Jurkat, Clone E6-1 (cell line): Measurements from ENCODE around the gene YIPF4. TPM values are rescaled to one million over a fixed set of nuclear protein-coding genes. Genes with fewer than 3 reads are reported as not detected.
"Not testable (repeated sequence)": the region's sequence is repeated elsewhere in the genome, so short reads cannot be mapped to it uniquely, and the experiment has no call there.

Experiments used
- DNase-seq: peaks from one replicate; pipeline ENCODE4 v3.0.0-alpha.2; 2011; ENCODE audit warnings: low read depth, low spot score
- H3K4me3 ChIP-seq: 2 replicates; pipeline ENCODE4 v1.5.1; 2011; ENCODE audit warnings: mild to moderate bottlenecking, low read length, control low read depth, moderate library complexity
- polyA plus RNA-seq: library from polyadenylated mRNA; unstranded; fragments of >200 nt; gene quantifications from one replicate; pipeline ENCODE4 v1.2.1, GENCODE V29; 2012; ENCODE audit warnings: missing spikeins; ENCODE audit not compliant: insufficient read length, insufficient read depth

YIPF4 gene
- polyA plus RNA-seq = 11.2 TPM

DNA sequence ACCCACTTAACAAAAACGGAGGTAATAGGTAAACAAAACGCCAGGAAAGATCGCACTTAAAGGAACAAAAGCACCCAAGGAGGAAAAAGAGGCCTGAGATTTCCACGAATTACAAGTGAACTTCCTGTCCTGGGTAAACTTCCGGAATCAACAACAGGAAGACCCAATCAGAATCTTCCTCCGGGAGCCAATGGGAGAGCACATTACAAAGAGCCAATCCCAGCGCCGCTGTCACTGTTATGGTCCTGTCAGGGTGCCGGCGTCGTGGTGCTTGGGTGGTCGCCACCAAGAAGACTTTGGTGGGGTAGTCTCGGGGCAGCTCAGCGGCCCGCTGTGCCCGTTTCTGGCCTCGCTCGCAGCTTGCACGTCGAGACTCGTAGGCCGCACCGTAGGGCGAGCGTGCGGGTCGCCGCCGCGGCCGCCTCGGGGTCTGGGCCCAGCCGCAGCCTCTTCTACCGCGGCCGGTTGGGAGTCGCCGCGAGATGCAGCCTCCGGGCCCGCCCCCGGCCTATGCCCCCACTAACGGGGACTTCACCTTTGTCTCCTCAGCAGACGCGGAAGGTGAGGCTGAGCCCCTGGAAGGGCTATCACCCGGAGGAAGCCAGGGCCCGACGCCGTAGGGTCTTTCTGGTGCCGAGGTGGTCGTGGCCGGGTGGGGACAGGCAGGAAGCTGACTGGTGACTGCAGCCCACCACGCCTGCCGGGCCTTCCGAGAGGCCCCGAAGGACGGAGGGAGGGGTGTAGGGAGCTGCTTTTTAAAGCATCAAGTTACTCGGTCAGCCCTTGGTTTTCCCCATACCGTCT, at the start of gene YIPF4:
Gene YIPF4, plus strand, starts transcription at position 231 of the 804 bp plus-strand sequence. Its CDS starts 252 bp downstream, at position 483.
- H3K4me3 ChIP-seq = peak within 1 kb of the TSS; percentile 77
- peak; percentile 85 for DNase-seq

GRCh38 chr2:32228181-32228580, 49.5 kb upstream of the YIPF4 start:
- DNase-seq = no peak
- no peak overlapping the region for H3K4me3 ChIP-seq

GRCh38 chr2:32229635-32230034, 48.1 kb upstream of the YIPF4 start:
- no peak for DNase-seq
- H3K4me3 ChIP-seq = no peak overlapping the region

GRCh38 chr2:32231959-32232358, 45.7 kb upstream of the YIPF4 start:
- no peak overlapping the region for H3K4me3 ChIP-seq
- no peak for DNase-seq

GRCh38 chr2:32235315-32235714, 42.4 kb upstream of the YIPF4 start:
- DNase-seq = no peak
- no peak overlapping the region for H3K4me3 ChIP-seq

- H3K4me3 ChIP-seq = no peak overlapping the region
Observed at GRCh38 chr2:32237488-32237887, 40.2 kb upstream of the YIPF4 start.

GRCh38 chr2:32237996-32238395, 39.7 kb upstream of the YIPF4 start:
- H3K4me3 ChIP-seq = no peak overlapping the region
- DNase-seq = no peak

More at GRCh38 chr2:32237488-32237887, 40.2 kb upstream of the YIPF4 start:
- DNase-seq = no peak

DNA sequence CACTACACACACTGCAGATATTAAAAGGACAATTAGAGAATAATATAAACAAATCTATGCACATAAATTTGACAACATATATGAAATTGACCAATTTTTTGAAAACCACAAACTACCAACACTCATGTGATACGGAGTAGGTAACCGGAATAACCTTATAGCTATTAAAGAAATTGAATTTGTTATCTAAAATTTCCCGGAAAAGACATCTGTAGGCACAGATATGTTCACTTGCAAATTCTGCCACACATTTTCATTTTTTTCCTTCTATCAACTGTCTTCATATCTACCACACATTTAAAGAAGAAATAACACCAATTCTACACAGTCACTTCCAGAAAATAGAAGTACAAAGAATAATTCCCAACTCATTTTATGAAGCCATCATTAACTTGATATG, 35.4 kb upstream of the YIPF4 start:
- no peak overlapping the region for H3K4me3 ChIP-seq
- no peak for DNase-seq

DNA sequence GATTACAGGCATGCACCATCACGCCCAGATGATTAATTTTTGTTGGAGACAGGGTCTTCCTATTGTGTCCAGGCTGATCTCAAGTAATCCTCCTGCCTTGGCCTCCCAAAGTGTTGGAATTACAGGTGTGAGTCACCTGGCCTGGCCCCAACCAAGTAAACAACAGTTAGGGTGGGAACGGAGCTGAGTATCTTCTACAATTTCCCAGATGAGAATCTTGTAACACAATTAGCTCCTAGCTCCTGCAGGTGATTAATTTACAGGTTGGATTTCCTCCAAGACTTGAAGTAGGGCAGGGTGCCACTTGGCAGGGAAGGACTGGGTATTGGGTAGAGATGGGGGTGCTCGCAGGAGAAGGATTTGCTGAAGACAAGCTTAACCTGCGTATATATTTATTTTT, 30.8 kb upstream of the YIPF4 start:
- no peak overlapping the region for H3K4me3 ChIP-seq
- DNase-seq = no peak

- no peak for DNase-seq
- H3K4me3 ChIP-seq = no peak overlapping the region
Observed at GRCh38 chr2:32248299-32248698, 29.4 kb upstream of the YIPF4 start.

DNA sequence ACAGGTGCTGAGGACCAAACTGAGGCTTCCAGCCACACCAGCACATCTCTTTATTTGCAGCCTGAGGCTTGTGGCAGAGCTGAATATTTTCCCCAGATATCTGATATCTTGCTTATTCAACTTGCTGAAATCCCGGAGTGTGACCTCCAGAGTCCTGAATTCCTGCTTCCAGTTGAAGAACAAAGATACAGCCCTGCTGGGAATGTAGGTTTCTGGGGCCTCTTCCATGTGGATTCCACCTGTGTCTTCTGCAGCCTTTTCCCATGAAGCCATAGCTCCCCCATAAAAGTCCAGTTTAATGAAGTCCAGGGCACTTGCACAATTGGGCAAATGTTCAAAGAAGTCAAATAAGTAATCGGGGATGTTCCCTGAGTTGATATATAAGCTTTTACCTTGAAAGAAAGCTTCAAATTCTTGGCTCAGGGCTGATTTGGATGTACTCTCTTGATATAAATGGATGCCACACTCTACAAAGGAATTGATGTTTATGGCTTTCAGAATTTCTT, 27.9 kb upstream of the YIPF4 start:
- H3K4me3 ChIP-seq = no peak overlapping the region
- no peak for DNase-seq

GRCh38 chr2:32250290-32250689, 27.4 kb upstream of the YIPF4 start:
- no peak overlapping the region for H3K4me3 ChIP-seq
- no peak for DNase-seq

GRCh38 chr2:32258242-32258641, 19.5 kb upstream of the YIPF4 start:
- no peak for DNase-seq
- H3K4me3 ChIP-seq = no peak overlapping the region

GRCh38 chr2:32260376-32260775, 17.3 kb upstream of the YIPF4 start:
- H3K4me3 ChIP-seq = no peak overlapping the region
- no peak for DNase-seq

GRCh38 chr2:32262105-32262504, 15.6 kb upstream of the YIPF4 start:
- no peak for DNase-seq
- H3K4me3 ChIP-seq = no peak overlapping the region

- no peak within 1 kb of the TSS for H3K4me3 ChIP-seq
- DNase-seq = no peak
Observed at GRCh38 chr2:32264422-32265105, 13.1 kb upstream of the YIPF4 start, which contains the start of gene NLRC4. Gene NLRC4 (minus strand): TSS chr2:32264886. CDS start chr2:32256775, 8,111 bp downstream.

DNA sequence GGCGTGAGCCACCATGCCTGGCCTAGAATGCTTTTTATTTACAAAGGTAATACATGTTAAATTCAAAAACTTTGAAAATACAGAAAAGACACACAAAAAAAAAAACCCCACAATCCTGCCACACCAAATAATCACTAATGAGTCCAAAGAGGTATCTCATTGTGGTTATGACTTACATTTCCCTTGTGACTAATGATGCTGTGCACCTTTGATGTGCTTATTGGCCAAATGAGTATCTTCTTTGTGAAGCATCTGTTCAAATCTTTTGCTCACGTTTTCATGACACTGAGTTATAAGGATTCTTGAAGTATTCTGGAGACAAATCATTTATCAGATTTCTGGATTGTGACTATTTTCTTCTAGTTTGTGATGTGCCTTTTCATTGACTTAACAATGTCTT, 6.6 kb upstream of the YIPF4 start:
- H3K4me3 ChIP-seq = no peak overlapping the region

GRCh38 chr2:32272279-32272678, 5.4 kb upstream of the YIPF4 start:
- no peak overlapping the region for H3K4me3 ChIP-seq
- DNase-seq = no peak

More for the DNA sequence above, 6.6 kb upstream of the YIPF4 start:
- no peak for DNase-seq

GRCh38 chr2:32274289-32274688, 3.4 kb upstream of the YIPF4 start:
- DNase-seq = no peak

GRCh38 chr2:32275790-32276189, 1.9 kb upstream of the YIPF4 start:
- H3K4me3 ChIP-seq, DNase-seq: not testable (repeated sequence)

More at GRCh38 chr2:32274289-32274688, 3.4 kb upstream of the YIPF4 start:
- H3K4me3 ChIP-seq = no peak overlapping the region
